Endothelial cell of umbilical vein (primary cell): ENCODE measurements around the gene OR13A1. TPM values are rescaled to one million over a fixed set of nuclear protein-coding genes. Genes with fewer than 3 reads are reported as not detected.

ENCODE experiments used
- BruUV-seq: library from RNA; stranded (reverse); fragments of 400-500 nt; replicated peaks from 2 replicates; lab custom pipeline; 2021; lab: Mats Ljungman, UMichigan
- CTCF ChIA-PET: fragments of 300-600, 350-600 bp; sonication (Branson Sonifier 250); formaldehyde crosslinking; loops from one replicate; lab custom pipeline; 2021; ENCODE audit warnings: antibody characterized with exemption, inconsistent platforms; lab: Charles Lee
- POLR2A ChIA-PET: fragments of 300-600, 350-600 bp; sonication (Branson Sonifier 250); formaldehyde crosslinking; loops from one replicate; lab custom pipeline; 2021; ENCODE audit warnings: antibody characterized with exemption, inconsistent platforms; lab: Charles Lee
- DNase-seq: peaks from one replicate; pipeline ENCODE4 v3.0.0-alpha.2; 2011; ENCODE audit warnings: low read depth, low spot score
- FAIRE-seq: peaks from 2 replicates; lab custom pipeline; 2011; peaks lifted over from hg19 to GRCh38; lab: Jason Lieb, UNC
- H2AFZ ChIP-seq: 2 replicates; pipeline ENCODE4 v1.6.0; 2012; ENCODE audit warnings: low read depth, low read length, control low read depth, inconsistent platforms
- H3K27ac ChIP-seq: 2 replicates; pipeline ENCODE4 v1.5.1; 2011; ENCODE audit warnings: low read depth, mild to moderate bottlenecking, control low read depth, low read length, moderate library complexity; ENCODE audit not compliant: insufficient read depth
- H3K27me3 ChIP-seq, 2 experiments: 2 replicates each; pipeline versions ENCODE4 v1.6.0 to v1.6.1; 2011; ENCODE audit warnings: low read length in 2 of 2, mixed read lengths in 1 of 2; ENCODE audit not compliant: control insufficient read depth in 2 of 2, insufficient read depth in 2 of 2
- H3K36me3 ChIP-seq, 2 experiments: 2 replicates in 1 of 2; 3 replicates in 1 of 2; pipeline ENCODE4 v1.5.1; 2011; ENCODE audit warnings: low read length in 2 of 2, mild to moderate bottlenecking in 1 of 2, moderate library complexity in 1 of 2; ENCODE audit not compliant: control insufficient read depth in 2 of 2, insufficient read depth in 2 of 2; ENCODE audit errors: extremely low read depth in 1 of 2
- H3K4me1 ChIP-seq: 3 replicates; pipeline ENCODE4 v1.5.1; 2011; ENCODE audit warnings: mild to moderate bottlenecking, low read length; ENCODE audit not compliant: control insufficient read depth, insufficient read depth; ENCODE audit errors: extremely low read depth
- H3K4me2 ChIP-seq: 2 replicates; pipeline ENCODE4 v1.6.1; 2011; ENCODE audit warnings: low read length, control low read depth, mixed read lengths; ENCODE audit not compliant: insufficient read depth
- H3K4me3 ChIP-seq, 3 experiments: fragments of 200-600 bp in 1 of 3; sonication (generic), shearing (Covaris generic) in 1 of 3; replicated peaks in 1 of 3; 2 replicates each; pipeline ENCODE4 v1.5.1; 2011 to 2016; ENCODE audit warnings: control low read depth in 3 of 3, low read length in 3 of 3, mild to moderate bottlenecking in 2 of 3, inconsistent platforms in 1 of 3, low read depth in 1 of 3, moderate library complexity in 1 of 3; ENCODE audit not compliant: insufficient read depth in 1 of 3
- H3K79me2 ChIP-seq: 2 replicates; pipeline ENCODE4 v1.6.0; 2012; ENCODE audit warnings: low read length, inconsistent platforms; ENCODE audit not compliant: control insufficient read depth, insufficient read depth
- H3K9ac ChIP-seq: replicated peaks from 2 replicates; pipeline ENCODE3; 2011; ENCODE audit warnings: low read length, control low read depth; ENCODE audit not compliant: insufficient read depth; ENCODE audit errors: extremely low read depth
- H3K9me1 ChIP-seq: replicated peaks from 3 replicates; pipeline ENCODE4 v1.6.0; 2011; ENCODE audit warnings: mild to moderate bottlenecking, low read length; ENCODE audit not compliant: control insufficient read depth, insufficient read depth; ENCODE audit errors: extremely low read depth
- H3K9me3 ChIP-seq: replicated peaks from 2 replicates; pipeline ENCODE4 v1.5.1; 2012; ENCODE audit warnings: low read length, inconsistent platforms; ENCODE audit not compliant: control insufficient read depth, insufficient read depth
- H4K20me1 ChIP-seq: replicated peaks from 2 replicates; pipeline ENCODE3; 2011; ENCODE audit warnings: mild to moderate bottlenecking, low read length; ENCODE audit not compliant: control insufficient read depth, insufficient read depth; ENCODE audit errors: extremely low read depth
- EZH2 ChIP-seq: IDR thresholded peaks from 2 replicates; pipeline ENCODE4 v1.6.1; 2012; ENCODE audit warnings: borderline replicate concordance, low read depth, mild to moderate bottlenecking, moderate library complexity, low read length, inconsistent platforms; ENCODE audit not compliant: severe bottlenecking
- FOS ChIP-seq: IDR thresholded peaks from 2 replicates; pipeline ENCODE4 v1.6.1; 2011; ENCODE audit warnings: mild to moderate bottlenecking, low read length, moderate library complexity, borderline replicate concordance; ENCODE audit not compliant: insufficient read depth
- GATA2 ChIP-seq: IDR thresholded peaks from 2 replicates; pipeline ENCODE4 v1.7.0; 2011; ENCODE audit warnings: low read depth, mild to moderate bottlenecking, moderate library complexity, mixed read lengths, low read length; ENCODE audit not compliant: insufficient read length, insufficient read depth
- JUN ChIP-seq: IDR thresholded peaks from 2 replicates; pipeline ENCODE4 v1.6.1; 2011; ENCODE audit warnings: borderline replicate concordance, low read depth; ENCODE audit not compliant: insufficient read length, insufficient read depth
- MYC ChIP-seq: IDR thresholded peaks from one replicate; pipeline ENCODE4 v1.6.1; 2011; ENCODE audit warnings: mild to moderate bottlenecking, low read depth, low read length
- POLR2A ChIP-seq: IDR thresholded peaks from 2 replicates; pipeline ENCODE4 v1.6.1; 2012; ENCODE audit warnings: low read depth, mild to moderate bottlenecking, control low read depth, low read length
- POLR2AphosphoS5 ChIP-seq: IDR thresholded peaks from 2 replicates; pipeline ENCODE4 v1.6.1; 2012; ENCODE audit warnings: low read depth, mild to moderate bottlenecking, control low read depth, low read length, moderate library complexity; ENCODE audit not compliant: insufficient read depth
- dilution Hi-C: fragments of 300-500 bp; cut with MboI; formaldehyde crosslinking; loops from one replicate; pipeline ENCODE4 v1.15.0; 2019; ENCODE audit warnings: low sequenced_read_pairs; ENCODE audit not compliant: extremely low pct_ligation_motif_present
- intact Hi-C: fragments of 100-400 bp; cut with micrococcal nuclease; formaldehyde crosslinking; loops from one replicate; pipeline ENCODE4 v1.10.0; 2022
- polyA plus RNA-seq, 4 experiments: library from polyadenylated mRNA; depleted of rRNA in 3 of 4; stranded (reverse) in 3 of 4; unstranded in 1 of 4; fragments of >200 nt; gene quantifications; 2 replicates each; pipeline versions ENCODE4 v1.2.1 to v1.2.3, GENCODE V29; 2011 to 2012; ENCODE audit warnings: missing spikeins in 1 of 4
- total RNA-seq: library from RNA; stranded (reverse); gene quantifications from 2 replicates; pipeline ENCODE4 v1.2.3, GENCODE V29; 2021
- TF ChIP-seq, protein P1 (sequence below), 2 donors: IDR thresholded peaks; 1 replicate in 1 of 2; 2 replicates in 1 of 2; pipeline ENCODE4 v1.5.1; 2011; ENCODE audit warnings: low read length in 2 of 2, mild to moderate bottlenecking in 2 of 2, moderate library complexity in 2 of 2, control low read depth in 1 of 2, inconsistent platforms in 1 of 2, low read depth in 1 of 2; ENCODE audit not compliant: insufficient read depth in 1 of 2; ENCODE audit errors: extremely low read depth in 1 of 2
- TF ChIP-seq, protein P2 (sequence below): IDR thresholded peaks from 2 replicates; pipeline ENCODE4 v1.6.1; 2011; ENCODE audit not compliant: insufficient read depth, insufficient read length

Gene OR13A1
- total and polyA plus RNA-seq, 2 donors (not counting 3 experiments of a cell fraction or from before 2014, with no cell fraction given) = not detected

- Histone ChIP-seq H3K4me2 (no peak overlapping the region), H3K36me3 (no peaks in the 10 kb centered on the region), H3K9me1 (no peaks in the 10 kb centered on the region), H3K27ac (no peak overlapping the region), H3K79me2 (no peaks in the 10 kb centered on the region), H4K20me1 (no peaks in the 10 kb centered on the region), H3K4me3 (no peak overlapping the region), H3K9me3 (no peaks in the 10 kb centered on the region), H3K4me1 (no peaks in the 10 kb centered on the region), H3K9ac (no peak overlapping the region), H3K27me3 (peaks cover 2 to 3% of the 10 kb centered on the region in 2 experiments), H2AFZ (no peak overlapping the region)
- CTCF ChIA-PET = interaction anchor here (1.1 to 1.4 kb wide), 2 partner anchors 10 to 152 kb away, joined by 3 read pairs; no protein-coding TSS in a partner anchor
- BruUV-seq = no TSS peak
- dilution Hi-C loops (no loop called here), intact Hi-C loops (no loop called here)
- POLR2A ChIA-PET = no interaction called here
- DNase-seq (no peak), FAIRE-seq (no peak)
- TF ChIP-seq EZH2 = no peak
- TF ChIP-seq, protein P1, sequence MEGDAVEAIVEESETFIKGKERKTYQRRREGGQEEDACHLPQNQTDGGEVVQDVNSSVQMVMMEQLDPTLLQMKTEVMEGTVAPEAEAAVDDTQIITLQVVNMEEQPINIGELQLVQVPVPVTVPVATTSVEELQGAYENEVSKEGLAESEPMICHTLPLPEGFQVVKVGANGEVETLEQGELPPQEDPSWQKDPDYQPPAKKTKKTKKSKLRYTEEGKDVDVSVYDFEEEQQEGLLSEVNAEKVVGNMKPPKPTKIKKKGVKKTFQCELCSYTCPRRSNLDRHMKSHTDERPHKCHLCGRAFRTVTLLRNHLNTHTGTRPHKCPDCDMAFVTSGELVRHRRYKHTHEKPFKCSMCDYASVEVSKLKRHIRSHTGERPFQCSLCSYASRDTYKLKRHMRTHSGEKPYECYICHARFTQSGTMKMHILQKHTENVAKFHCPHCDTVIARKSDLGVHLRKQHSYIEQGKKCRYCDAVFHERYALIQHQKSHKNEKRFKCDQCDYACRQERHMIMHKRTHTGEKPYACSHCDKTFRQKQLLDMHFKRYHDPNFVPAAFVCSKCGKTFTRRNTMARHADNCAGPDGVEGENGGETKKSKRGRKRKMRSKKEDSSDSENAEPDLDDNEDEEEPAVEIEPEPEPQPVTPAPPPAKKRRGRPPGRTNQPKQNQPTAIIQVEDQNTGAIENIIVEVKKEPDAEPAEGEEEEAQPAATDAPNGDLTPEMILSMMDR (IDR thresholded peaks at IDR 0.05; ENCODE audit: extremely low read depth in 1 of 2, insufficient read depth in 1 of 2, low read depth in 1 of 2, low read length in 2 of 2) = no peak
- no peak for TF ChIP-seq MYC
- no peak for TF ChIP-seq FOS
- TF ChIP-seq, protein P2, sequence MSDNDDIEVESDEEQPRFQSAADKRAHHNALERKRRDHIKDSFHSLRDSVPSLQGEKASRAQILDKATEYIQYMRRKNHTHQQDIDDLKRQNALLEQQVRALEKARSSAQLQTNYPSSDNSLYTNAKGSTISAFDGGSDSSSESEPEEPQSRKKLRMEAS = no peak
- no peak for TF ChIP-seq GATA2
- TF ChIP-seq POLR2A = no peak
- no peak for TF ChIP-seq JUN
- no peak for TF ChIP-seq POLR2AphosphoS5
Observed at GRCh38 chr10:45313264-45313873, 2.0 kb downstream of the OR13A1 start.
